HepG2 (cell line): ENCODE measurements around the gene ASTE1. TPM values are rescaled to one million over a fixed set of nuclear protein-coding genes. Genes with fewer than 3 reads are reported as not detected.

Experiments used
- ATAC-seq: fragments of 200-7000 bp; cut with Tn5 transposase; 3 replicates; pipeline ENCODE4 v1.9.1; 2020; ENCODE audit warnings: mild to moderate bottlenecking, moderate library complexity
- BruUV-seq: library from RNA; stranded (reverse); fragments of 400-500 nt; replicated peaks from 2 replicates; lab custom pipeline; 2021; lab: Mats Ljungman, UMichigan
- CTCF ChIA-PET: fragments of 300-600 bp; formaldehyde crosslinking; extraction: SDS; loops from one replicate; lab custom pipeline; 2021; ENCODE audit warnings: low total read pairs, inconsistent platforms, low intra/inter-chr PET ratio; lab: Yijun Ruan, JAX
- POLR2A ChIA-PET: fragments of 350-600 bp; sonication (Branson Sonifier 250); formaldehyde crosslinking; loops from one replicate; lab custom pipeline; 2020; ENCODE audit warnings: antibody characterized with exemption, inconsistent platforms; lab: Yijun Ruan, JAX
- DNase-seq: peaks from one replicate; pipeline ENCODE4 v3.0.0-alpha.2; 2015; ENCODE audit warnings: low spot score
- FAIRE-seq: peaks from 3 replicates; lab custom pipeline; 2011; peaks lifted over from hg19 to GRCh38; lab: Jason Lieb, UNC
- H2AFZ ChIP-seq: one replicate; pipeline ENCODE4 v1.6.1; 2011; ENCODE audit warnings: low read length, inconsistent platforms
- H3K27ac ChIP-seq: fragments of 300-600 bp; 3 replicates; pipeline ENCODE4 v1.8.0; 2011; ENCODE audit warnings: mixed run types, mild to moderate bottlenecking, mixed read lengths, low read length, inconsistent platforms; ENCODE audit not compliant: insufficient read depth; ENCODE audit errors: extremely low read length
- H3K27me3 ChIP-seq, 2 experiments: fragments of 200-600 bp in 1 of 2; 2 replicates in 1 of 2; 3 replicates in 1 of 2; pipeline versions ENCODE4 v1.6.0 to v1.8.0; 2011; ENCODE audit warnings: low read length in 2 of 2, mild to moderate bottlenecking in 2 of 2, moderate library complexity in 2 of 2, inconsistent platforms in 1 of 2; ENCODE audit not compliant: insufficient read depth in 2 of 2, control insufficient read depth in 1 of 2
- H3K36me3 ChIP-seq, 2 experiments: fragments of 200-600 bp in 1 of 2; replicated peaks in 1 of 2; 2 replicates in 1 of 2; 3 replicates in 1 of 2; pipeline versions ENCODE4 v1.5.1 to v1.8.0; 2011; ENCODE audit warnings: low read length in 2 of 2, inconsistent platforms in 1 of 2; ENCODE audit not compliant: insufficient read depth in 2 of 2, control insufficient read depth in 1 of 2
- H3K4me1 ChIP-seq: 2 replicates; pipeline ENCODE4 v1.5.1; 2012; ENCODE audit warnings: low read length, inconsistent platforms; ENCODE audit not compliant: insufficient read depth
- H3K4me2 ChIP-seq: 2 replicates; pipeline ENCODE4 v1.6.0; 2011; ENCODE audit warnings: low read depth, low read length, inconsistent platforms
- H3K4me3 ChIP-seq, 3 experiments: fragments of 200-600 bp in 1 of 3; sonication (generic), shearing (Covaris generic) in 1 of 3; replicated peaks in 1 of 3; 2 replicates each; pipeline ENCODE4 v1.5.1; 2011 to 2016; ENCODE audit warnings: low read length in 3 of 3, inconsistent platforms in 2 of 3, low read depth in 2 of 3, mild to moderate bottlenecking in 2 of 3, control low read depth in 1 of 3, mixed read lengths in 1 of 3; ENCODE audit not compliant: insufficient read depth in 1 of 3
- H3K79me2 ChIP-seq: one replicate; pipeline ENCODE4 v1.6.1; 2011; ENCODE audit warnings: low read length, inconsistent platforms; ENCODE audit not compliant: insufficient read depth
- H3K9ac ChIP-seq: 2 replicates; pipeline ENCODE4 v1.6.0; 2011; ENCODE audit warnings: mild to moderate bottlenecking, low read depth, low read length, inconsistent platforms; ENCODE audit not compliant: insufficient read depth
- H3K9me3 ChIP-seq: 2 replicates; pipeline ENCODE4 v1.5.1; 2012; ENCODE audit warnings: mild to moderate bottlenecking, low read length
- H4K20me1 ChIP-seq: 2 replicates; pipeline ENCODE4 v1.6.0; 2011; ENCODE audit warnings: inconsistent platforms, mild to moderate bottlenecking, low read length, moderate library complexity; ENCODE audit not compliant: insufficient read depth
- HNRNPK ChIP-seq: fragments of 200-400 bp; formaldehyde crosslinking; IDR thresholded peaks from 2 replicates; pipeline ENCODE4 v1.6.1; 2018; ENCODE audit warnings: low read length, low read depth, moderate library complexity, mild to moderate bottlenecking; ENCODE audit not compliant: poor library complexity, severe bottlenecking
- KDM4B ChIP-seq: sonication (generic); formaldehyde crosslinking; IDR thresholded peaks from 2 replicates; pipeline ENCODE4 v1.4.0; 2020; ENCODE audit warnings: missing genetic modification reagents
- MZF1 ChIP-seq: sonication (generic); formaldehyde crosslinking; IDR thresholded peaks from 2 replicates; pipeline ENCODE4 v1.8.1; 2023; ENCODE audit warnings: mild to moderate bottlenecking, missing genetic modification reagents, borderline replicate concordance
- SP5 ChIP-seq: IDR thresholded peaks from 2 replicates; pipeline ENCODE4 v1.6.1; 2016; ENCODE audit warnings: low read depth, borderline replicate concordance
- TBX3 ChIP-seq: fragments of 450-650 bp; IDR thresholded peaks from 2 replicates; pipeline ENCODE4 v1.6.1; 2017; ENCODE audit warnings: antibody characterized with exemption, mild to moderate bottlenecking, inconsistent platforms, borderline replicate concordance
- ZFAT ChIP-seq: sonication (generic); formaldehyde crosslinking; conservative IDR thresholded peaks from 2 replicates; pipeline ENCODE4 v1.8.1; 2023; ENCODE audit warnings: missing genetic modification reagents, inconsistent platforms
- ZFP36L1 ChIP-seq: sonication (generic); formaldehyde crosslinking; IDR thresholded peaks from 2 replicates; pipeline ENCODE4 v1.8.0; 2022; ENCODE audit warnings: mild to moderate bottlenecking, missing genetic modification reagents, moderate library complexity
- ZNF296 ChIP-seq: sonication (generic); formaldehyde crosslinking; conservative IDR thresholded peaks from 2 replicates; pipeline ENCODE4 v1.5.0; 2020; ENCODE audit warnings: mild to moderate bottlenecking, missing genetic modification reagents
- ZNF598 ChIP-seq: sonication (generic); formaldehyde crosslinking; IDR thresholded peaks from 2 replicates; pipeline ENCODE4 v1.5.1; 2020; ENCODE audit warnings: mild to moderate bottlenecking, missing genetic modification reagents, borderline replicate concordance
- WGBS: methylation state at CpG from one replicate; pipeline ENCODE4 v1.1.6; 2017; ENCODE audit warnings: low lambda C conversion rate; 5-methylcytosine and 5-hydroxymethylcytosine counted together
- in situ Hi-C: cut with HindIII; loops from 2 replicates; pipeline ENCODE4 v1.10.0; 2017; ENCODE audit warnings: low pct_unique_long_range_greater_than_20kb; ENCODE audit not compliant: extremely low pct_ligation_motif_present
- intact Hi-C: fragments of 100-400 bp; cut with micrococcal nuclease; formaldehyde crosslinking; loops from one replicate; pipeline ENCODE4 v1.10.0; 2022; ENCODE audit not compliant: unreplicated experiment
- polyA plus RNA-seq, 8 experiments: library from polyadenylated mRNA; depleted of rRNA in 3 of 8; stranded (reverse) in 7 of 8; unstranded in 1 of 8; fragments of >200 nt; fragmentation: Illumina TruSeq in 4 of 8; extraction: Trizol in 4 of 8; gene quantifications; 2 replicates each; pipeline versions ENCODE4 v1.2.1 to v1.2.3, GENCODE V29; 2011 to 2016; ENCODE audit warnings: low read depth in 4 of 8, missing spikeins in 1 of 8, mixed read lengths in 1 of 8; ENCODE audit not compliant: insufficient read depth in 1 of 8
- total RNA-seq, 5 experiments: library from RNA; depleted of rRNA; stranded (reverse); fragments of >200 nt; fragmentation: Illumina TruSeq; extraction: Trizol; gene quantifications; 2 replicates each; pipeline ENCODE4 v1.2.3, GENCODE V29; 2016; ENCODE audit warnings: low read depth in 1 of 5
- TF ChIP-seq, protein P1 (sequence below): sonication (generic); formaldehyde crosslinking; conservative IDR thresholded peaks from 2 replicates; pipeline ENCODE4 v1.4.0; 2020; ENCODE audit warnings: missing genetic modification reagents

Gene ASTE1
- total and polyA plus RNA-seq, 2 of the 13 experiments (the other 11 are each of a cell fraction or from before 2014, with no cell fraction given), result 4.0 to 7.9 TPM

DNA sequence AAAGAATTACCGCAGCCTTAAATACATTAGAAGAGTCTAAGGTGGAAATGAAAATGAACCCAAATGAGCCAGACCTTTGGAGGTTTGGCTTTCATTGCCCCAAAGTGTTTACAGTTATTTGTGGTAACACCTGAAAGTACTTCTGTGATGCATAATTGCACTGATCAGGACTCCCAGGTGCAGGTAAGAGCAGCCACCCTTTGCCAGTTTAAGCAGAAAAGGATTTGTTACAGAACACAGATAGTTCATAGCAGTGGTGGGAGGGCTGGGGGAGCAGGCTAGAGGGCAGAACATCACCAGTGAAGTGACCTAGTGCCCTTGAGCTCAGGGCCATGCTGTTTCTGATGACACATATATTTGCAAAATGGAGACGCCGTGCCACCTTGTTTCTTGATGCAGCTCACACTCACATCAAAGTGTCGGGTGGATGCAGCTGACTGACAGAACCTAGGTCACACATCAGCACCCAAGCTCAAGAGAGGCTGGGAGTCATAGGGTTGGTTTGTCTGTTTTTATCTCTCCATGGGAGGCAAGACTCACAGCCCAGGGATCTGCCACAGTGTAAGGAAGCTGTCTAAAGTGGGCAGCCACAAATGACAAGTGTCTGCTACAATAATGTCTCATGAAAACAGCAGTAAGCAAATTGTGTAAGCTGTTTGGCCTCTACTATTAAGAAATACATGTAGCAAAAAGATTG lies 49.2 kb upstream of the ASTE1 start:
- in situ Hi-C loops, result no loop called here
- WGBS, result 52% methylated on average over 3 of the region's 4 CpGs
- Histone ChIP-seq H3K27me3 (no peaks in the 10 kb centered on the region; a peak in 1 of 5 replicates), H3K9me3 (no peaks in the 10 kb centered on the region), H4K20me1 (no peaks in the 10 kb centered on the region), H3K79me2 (no peaks in the 10 kb centered on the region), H3K4me2 (no peak overlapping the region), H3K4me1 (no peaks in the 10 kb centered on the region), H3K27ac (no peak overlapping the region), H2AFZ (no peak overlapping the region), H3K9ac (no peak overlapping the region), H3K36me3 (no peaks in the 10 kb centered on the region), H3K4me3 (no peak overlapping the region)
- no TSS peak for BruUV-seq
- ChIA-PET POLR2A (no interaction called here), CTCF (no interaction called here)
- DNase-seq, result no peak
- TF ChIP-seq, protein P1, sequence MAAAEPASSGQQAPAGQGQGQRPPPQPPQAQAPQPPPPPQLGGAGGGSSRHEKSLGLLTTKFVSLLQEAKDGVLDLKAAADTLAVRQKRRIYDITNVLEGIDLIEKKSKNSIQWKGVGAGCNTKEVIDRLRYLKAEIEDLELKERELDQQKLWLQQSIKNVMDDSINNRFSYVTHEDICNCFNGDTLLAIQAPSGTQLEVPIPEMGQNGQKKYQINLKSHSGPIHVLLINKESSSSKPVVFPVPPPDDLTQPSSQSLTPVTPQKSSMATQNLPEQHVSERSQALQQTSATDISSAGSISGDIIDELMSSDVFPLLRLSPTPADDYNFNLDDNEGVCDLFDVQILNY (CRISPR knock-in tag), result no peak
- TF ChIP-seq TBX3 (no peak), ZNF598 (CRISPR knock-in tag) (no peak), ZFP36L1 (CRISPR knock-in tag) (no peak), ZFAT (CRISPR knock-in tag) (no peak), SP5 (CRISPR knock-in tag) (no peak), HNRNPK (no peak), KDM4B (CRISPR knock-in tag) (no peak), ZNF296 (no peak), MZF1 (CRISPR knock-in tag) (no peak)
- no peak for ATAC-seq
- FAIRE-seq, result no peak
- intact Hi-C loops, result no loop called here
